Naive thymus-derived CD4-positive, alpha-beta T cell (primary cell): Measurements from ENCODE around the gene LRRC63. TPM values are rescaled to one million over a fixed set of nuclear protein-coding genes. Genes with fewer than 3 reads are reported as not detected.
A peak's percentile ranks its signal among the peaks of the same experiment; 100 is the strongest.

Source experiments
- ATAC-seq: fragments of 150-1000 bp; cut with Tn5 transposase; 2 replicates; pipeline ENCODE4 v1.10.0; 2021; ENCODE audit warnings: mild to moderate bottlenecking, moderate library complexity
- CTCF ChIA-PET: fragments of 350-600 bp; sonication (Branson Sonifier 250); formaldehyde crosslinking; loops from one replicate; lab custom pipeline; 2021; ENCODE audit warnings: antibody characterized with exemption; lab: Charles Lee
- POLR2A ChIA-PET: fragments of 350-600 bp; sonication (Branson Sonifier 250); formaldehyde crosslinking; loops from one replicate; lab custom pipeline; 2021; ENCODE audit warnings: antibody characterized with exemption, inconsistent platforms; lab: Charles Lee
- DNase-seq, 9 donors: peaks; one replicate each; pipeline versions ENCODE4 v3.0.0 to v3.0.0-alpha.2; 2020 to 2022; ENCODE audit warnings: mixed read lengths in 1 of 9
- H3K27ac ChIP-seq: one replicate; pipeline ENCODE4 v1.7.0; 2013; ENCODE audit warnings: mild to moderate bottlenecking, low read depth, low read length, moderate library complexity
- H3K27me3 ChIP-seq, 2 donors: one replicate each; pipeline ENCODE4 v1.7.0; 2013; ENCODE audit warnings: low read length in 2 of 2, mild to moderate bottlenecking in 2 of 2, moderate library complexity in 2 of 2; ENCODE audit not compliant: control insufficient read depth in 2 of 2, insufficient read depth in 2 of 2
- H3K36me3 ChIP-seq, 3 experiments: 1 replicate in 2 of 3; 2 replicates in 1 of 3; pipeline ENCODE4 v1.7.0; 2013; ENCODE audit warnings: low read length in 3 of 3, mild to moderate bottlenecking in 3 of 3, moderate library complexity in 1 of 3; ENCODE audit not compliant: insufficient read depth in 3 of 3, control insufficient read depth in 2 of 3
- H3K4me1 ChIP-seq, 2 donors: one replicate each; pipeline ENCODE4 v1.7.0; 2013; ENCODE audit warnings: low read length in 2 of 2, mild to moderate bottlenecking in 2 of 2, moderate library complexity in 1 of 2; ENCODE audit not compliant: control insufficient read depth in 2 of 2, insufficient read depth in 2 of 2
- H3K4me3 ChIP-seq: 2 replicates; pipeline ENCODE4 v1.7.0; 2013; ENCODE audit warnings: mild to moderate bottlenecking, low read length
- H3K9me3 ChIP-seq, 3 experiments: 1 replicate in 2 of 3; 2 replicates in 1 of 3; pipeline ENCODE4 v1.7.0; 2013; ENCODE audit warnings: low read length in 3 of 3; ENCODE audit not compliant: control insufficient read depth in 2 of 3
- H3K27ac Mint-ChIP-seq, 9 donors: one replicate each; pipeline ENCODE4 v1.8.0; 2020 to 2022; ENCODE audit warnings: mixed read lengths in 9 of 9, mild to moderate bottlenecking in 8 of 9, moderate library complexity in 5 of 9, inconsistent platforms in 2 of 9
- H3K27me3 Mint-ChIP-seq, 5 donors: one replicate each; pipeline ENCODE4 v1.8.0; 2021 to 2022; ENCODE audit warnings: mixed read lengths in 5 of 5, mild to moderate bottlenecking in 1 of 5
- H3K36me3 Mint-ChIP-seq, 5 donors: one replicate each; pipeline ENCODE4 v1.8.0; 2020 to 2022; ENCODE audit warnings: mixed read lengths in 5 of 5, mild to moderate bottlenecking in 3 of 5, inconsistent platforms in 1 of 5
- H3K4me1 Mint-ChIP-seq, 7 donors: one replicate each; pipeline ENCODE4 v1.8.0; 2020 to 2022; ENCODE audit warnings: mixed read lengths in 7 of 7, mild to moderate bottlenecking in 3 of 7, inconsistent platforms in 1 of 7
- H3K4me3 Mint-ChIP-seq, 10 donors: one replicate each; pipeline ENCODE4 v1.8.0; 2020 to 2022; ENCODE audit warnings: mild to moderate bottlenecking in 10 of 10, mixed read lengths in 10 of 10, moderate library complexity in 6 of 10, inconsistent platforms in 2 of 10
- H3K9me3 Mint-ChIP-seq, 11 donors: one replicate each; pipeline ENCODE4 v1.8.0; 2020 to 2022; ENCODE audit warnings: mixed read lengths in 11 of 11, mild to moderate bottlenecking in 4 of 11, inconsistent platforms in 1 of 11, moderate library complexity in 1 of 11
- intact Hi-C, 2 donors: fragments of 100-400 bp; cut with micrococcal nuclease; formaldehyde crosslinking; loops; one replicate each; pipeline ENCODE4 v1.15.1; 2023
- polyA plus RNA-seq, 2 donors: library from polyadenylated mRNA; unstranded; fragments of 300-500 nt; fragmentation: Illumina TruSeq; gene quantifications; one replicate each; pipeline ENCODE4 v1.2.3, GENCODE V29; 2021
- total RNA-seq, 6 experiments: library from RNA in 5 of 6; stranded (reverse) in 5 of 6; gene quantifications; 1 replicate in 5 of 6; 2 replicates in 1 of 6; pipeline ENCODE4 v1.2.3 and lab custom pipeline; 2021 to 2026

LRRC63 gene
- total and polyA plus RNA-seq, 7 experiments from 2014 or later = 0.19 to 0.80 (median 0.46) TPM; not detected in 1

DNA sequence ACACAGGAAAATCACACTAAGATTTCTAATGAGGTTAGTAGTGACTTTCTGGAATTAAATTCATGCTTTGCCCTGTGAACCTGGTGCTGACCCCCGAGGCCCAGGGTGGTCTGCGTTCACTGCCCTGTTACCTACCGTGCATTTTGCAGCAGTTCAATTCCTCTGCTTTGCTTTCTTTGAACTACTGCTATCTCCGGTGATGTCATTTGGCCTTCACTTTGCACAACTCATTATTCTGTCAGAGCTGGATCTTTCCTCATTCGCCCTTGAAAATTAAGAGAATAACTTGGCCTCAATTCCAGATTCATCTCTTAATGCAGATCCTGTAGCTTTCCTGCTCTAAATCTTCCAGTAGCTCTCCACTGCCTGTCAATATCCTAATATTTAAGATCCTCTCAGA lies 8.8 kb upstream of the LRRC63 start:
- no peak for DNase-seq
- ATAC-seq = no peak
- no peak overlapping the region for H3K4me3 ChIP-seq
- Mint-ChIP-seq H3K9me3 (no peaks in the 10 kb centered on the region), H3K27me3 (no peaks in the 10 kb centered on the region), H3K27ac (peak overlapping the region in 8 of 9 donors; percentile 0 to 83 (median 55)), H3K4me3 (peak overlapping the region in 3 of 10 donors; percentile 7 to 55 (median 8)), H3K4me1 (peaks cover 9 to 65% (median 48%) of the 10 kb centered on the region in 7 donors), H3K36me3 (peaks cover 0 to 13% (median 0%) of the 10 kb centered on the region in 5 donors)
- POLR2A ChIA-PET = interaction anchor here (1.0 to 2.5 kb wide), 6 partner anchors 8 to 31 kb away, joined by 3 to 20 read pairs (median 8); partner anchors contain the start of genes LCP1 and LRRC63
- intact Hi-C loops = loop anchor here (1.0 kb wide), 4 partner anchors 8 to 21 kb away; partner anchors contain the start of genes LRRC63 (in 2 of the 2) and LCP1 (in 1 of the 2)
- peaks cover 13 to 22% of the 10 kb centered on the region in 2 donors for H3K4me1 ChIP-seq
- no peaks in the 10 kb centered on the region for H3K27me3 ChIP-seq
- CTCF ChIA-PET = interaction anchor here (0.9 to 2.1 kb wide), 6 partner anchors 8 to 118 kb away, joined by 3 to 6 read pairs (median 4); no protein-coding TSS in a partner anchor
- no peak overlapping the region for H3K27ac ChIP-seq
- H3K36me3 ChIP-seq = no peaks in the 10 kb centered on the region
- H3K9me3 ChIP-seq = no peaks in the 10 kb centered on the region

DNA sequence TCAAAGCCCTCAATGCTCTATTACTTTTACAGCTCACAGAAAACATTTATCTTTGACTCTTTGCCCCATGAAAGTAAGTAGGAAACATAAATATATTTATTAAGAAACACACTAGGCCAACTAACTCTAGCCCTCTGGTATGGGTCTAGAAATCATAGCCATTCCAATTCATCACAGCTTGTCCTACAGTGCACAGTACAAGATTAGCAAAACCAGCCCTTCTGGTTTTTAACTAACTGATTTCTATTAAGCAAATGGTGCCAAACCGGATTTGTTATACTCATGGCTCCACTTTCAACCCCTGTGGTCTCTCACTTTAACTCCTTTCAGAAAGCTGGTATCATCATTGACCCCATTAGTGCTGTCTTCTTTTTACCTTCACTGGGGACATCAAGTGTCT lies 5.6 kb upstream of the LRRC63 start:
- CTCF ChIA-PET = no interaction called here

DNA sequence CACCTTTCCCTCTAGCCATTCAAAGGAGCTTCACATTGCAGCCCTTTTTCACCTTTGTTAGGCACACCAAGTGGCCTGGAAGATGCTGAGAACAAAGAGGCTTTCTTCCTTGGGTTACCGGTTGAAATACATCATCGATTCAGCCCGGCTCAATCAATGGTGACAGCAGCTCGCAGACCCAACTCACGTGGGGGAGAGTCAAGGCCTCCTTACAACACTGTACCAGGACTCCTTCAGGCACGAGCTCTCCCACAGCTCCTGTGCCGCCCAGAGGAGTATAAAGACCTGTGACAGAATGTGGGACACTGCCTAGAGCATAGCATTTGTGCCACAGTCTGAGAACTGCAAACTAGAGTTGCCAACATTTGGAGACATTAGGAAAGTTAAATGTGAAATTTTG lies 3.9 kb upstream of the LRRC63 start:
- no peaks in the 10 kb centered on the region for H3K9me3 ChIP-seq
- H3K4me1 ChIP-seq = peaks cover 5 to 11% of the 10 kb centered on the region in 2 donors
- no peak overlapping the region for H3K27ac ChIP-seq
- DNase-seq = no peak
- CTCF ChIA-PET = interaction anchor here (0.7 to 1.3 kb wide), 3 partner anchors 40 to 114 kb away, joined by 3 read pairs; no protein-coding TSS in a partner anchor
- Mint-ChIP-seq H3K27ac (peak overlapping the region in 5 of 9 donors; percentile 9 to 60 (median 20)), H3K27me3 (no peaks in the 10 kb centered on the region), H3K4me3 (no peak overlapping the region), H3K4me1 (peaks cover 13 to 60% (median 35%) of the 10 kb centered on the region in 7 donors), H3K9me3 (no peaks in the 10 kb centered on the region), H3K36me3 (peaks cover 0 to 7% (median 0%) of the 10 kb centered on the region in 5 donors)
- no peak overlapping the region for H3K4me3 ChIP-seq
- no peaks in the 10 kb centered on the region for H3K27me3 ChIP-seq
- no peaks in the 10 kb centered on the region for H3K36me3 ChIP-seq
- POLR2A ChIA-PET = interaction anchor here (0.5 to 1.9 kb wide), 3 partner anchors 9 to 204 kb away, joined by 3 to 4 read pairs (median 3); no protein-coding TSS in a partner anchor
- intact Hi-C loops = no loop called here
- ATAC-seq = no peak

More for the DNA sequence above, 5.6 kb upstream of the LRRC63 start:
- Mint-ChIP-seq H3K4me3 (no peak overlapping the region), H3K36me3 (peaks cover 0 to 9% (median 0%) of the 10 kb centered on the region in 5 donors), H3K27me3 (no peaks in the 10 kb centered on the region), H3K9me3 (no peaks in the 10 kb centered on the region), H3K27ac (peak overlapping the region in 8 of 9 donors; percentile 1 to 82 (median 50)), H3K4me1 (peaks cover 14 to 64% (median 43%) of the 10 kb centered on the region in 7 donors)
- H3K36me3 ChIP-seq = no peaks in the 10 kb centered on the region
- ATAC-seq (no peak), DNase-seq (no peak)
- no peak overlapping the region for H3K4me3 ChIP-seq
- H3K9me3 ChIP-seq = no peaks in the 10 kb centered on the region
- peaks cover 14 to 18% of the 10 kb centered on the region in 2 donors for H3K4me1 ChIP-seq
- POLR2A ChIA-PET = interaction anchor here (1.0 kb wide), 1 partner anchor 34 kb away, joined by 4 read pairs; no protein-coding TSS in a partner anchor
- no peak overlapping the region for H3K27ac ChIP-seq
- no peaks in the 10 kb centered on the region for H3K27me3 ChIP-seq
- intact Hi-C loops = no loop called here

DNA sequence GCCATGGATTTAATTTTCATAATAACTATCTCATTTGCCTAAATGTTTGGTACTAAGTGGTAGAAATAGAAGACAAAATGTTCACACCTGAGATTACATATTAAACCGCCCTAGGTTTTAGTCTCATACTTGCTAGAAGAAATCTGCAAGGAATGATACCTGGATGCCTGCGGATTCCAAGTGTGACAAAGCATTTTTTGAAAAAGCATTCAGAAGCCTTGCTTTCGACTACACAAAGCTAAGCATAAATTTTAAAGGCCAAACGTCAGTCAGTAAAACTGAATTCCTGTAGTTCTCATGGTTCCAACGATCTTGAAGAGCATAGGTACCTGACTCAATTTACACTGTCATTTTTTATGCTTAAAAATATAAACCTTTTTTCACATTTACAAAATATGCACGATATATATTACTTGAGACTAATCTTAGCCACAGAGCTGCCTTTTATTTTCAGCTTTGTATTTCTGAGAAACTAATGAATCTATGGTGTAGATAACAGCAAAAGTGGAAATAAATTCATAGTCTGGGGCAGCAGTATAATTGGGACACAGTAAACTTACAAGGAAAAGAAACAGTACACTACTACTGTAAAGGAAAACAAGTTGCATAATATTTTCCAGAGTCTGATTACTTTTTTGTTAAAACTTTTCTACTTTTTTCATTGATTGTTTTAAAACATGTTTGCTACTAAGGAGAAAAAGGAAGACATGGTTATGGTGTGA lies 1.2 kb upstream of the LRRC63 start:
- H3K9me3 ChIP-seq = no peaks in the 10 kb centered on the region
- DNase-seq = no peak
- no peaks in the 10 kb centered on the region for H3K27me3 ChIP-seq
- intact Hi-C loops = loop anchor here (1.0 to 5.0 kb wide), 11 partner anchors 8 to 1634 kb away; partner anchors contain the start of genes ZC3H13 (in 2 of the 2), COG3 (in 1 of the 2) and TSC22D1 (in 1 of the 2)
- Mint-ChIP-seq H3K4me1 (peaks cover 7 to 48% (median 29%) of the 10 kb centered on the region in 7 donors), H3K4me3 (peak overlapping the region; percentile 83 to 100 (median 93)), H3K9me3 (peaks cover 0 to 3% (median 0%) of the 10 kb centered on the region in 11 donors), H3K27me3 (no peaks in the 10 kb centered on the region), H3K36me3 (peaks cover 0 to 11% (median 0%) of the 10 kb centered on the region in 5 donors), H3K27ac (peak overlapping the region; percentile 91 to 98 (median 94))
- H3K4me1 ChIP-seq = peaks cover 5 to 8% of the 10 kb centered on the region in 2 donors
- no peaks in the 10 kb centered on the region for H3K36me3 ChIP-seq
- peak overlapping the region; percentile 88 for H3K27ac ChIP-seq
- ChIA-PET POLR2A (interaction anchor here (0.6 to 2.2 kb wide), 17 partner anchors 8 to 116 kb away, joined by 3 to 20 read pairs (median 3); partner anchors contain the start of gene LCP1), CTCF (interaction anchor here (0.8 to 1.9 kb wide), 10 partner anchors 9 to 111 kb away, joined by 3 to 7 read pairs (median 4); no protein-coding TSS in a partner anchor)
- H3K4me3 ChIP-seq = peak overlapping the region; percentile 81
- ATAC-seq = no peak

DNA sequence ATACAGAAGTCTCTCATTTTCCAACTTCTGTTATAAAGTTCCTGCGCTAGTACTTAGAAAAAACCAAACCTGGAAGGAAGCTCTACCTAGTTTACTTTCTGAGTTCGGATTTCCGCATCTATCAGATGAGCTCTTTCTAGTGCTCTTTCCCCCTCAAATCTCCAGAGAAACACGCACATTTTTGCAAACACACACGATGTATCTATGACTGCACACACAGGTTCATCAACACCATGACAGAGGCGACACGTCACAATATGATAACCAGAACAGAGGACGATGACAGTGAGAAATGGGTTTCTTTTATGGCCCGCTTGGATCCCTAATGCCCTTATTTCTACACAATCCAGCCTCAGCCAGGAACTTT lies 629 bp upstream of the LRRC63 start:
- Histone ChIP-seq H3K4me1 (peaks cover 5 to 8% of the 10 kb centered on the region in 2 donors), H3K4me3 (peak overlapping the region; percentile 81), H3K27ac (peak overlapping the region; percentile 88), H3K27me3 (no peaks in the 10 kb centered on the region), H3K9me3 (no peaks in the 10 kb centered on the region), H3K36me3 (no peaks in the 10 kb centered on the region)
- peaks cover 0 to 13% (median 0%) of the 10 kb centered on the region in 5 donors for H3K36me3 Mint-ChIP-seq
- ATAC-seq = peak; percentile 81
- intact Hi-C loops = loop anchor here (1.0 to 5.0 kb wide), 11 partner anchors 9 to 1634 kb away; partner anchors contain the start of genes ZC3H13 (in 2 of the 2), COG3 (in 1 of the 2) and TSC22D1 (in 1 of the 2)
- H3K4me3 Mint-ChIP-seq = peak overlapping the region; percentile 83 to 100 (median 93)
- peaks cover 0 to 2% (median 0%) of the 10 kb centered on the region in 5 donors for H3K27me3 Mint-ChIP-seq
- peak overlapping the region; percentile 91 to 98 (median 94) for H3K27ac Mint-ChIP-seq
- peaks cover 7 to 42% (median 26%) of the 10 kb centered on the region in 7 donors for H3K4me1 Mint-ChIP-seq
- POLR2A ChIA-PET = interaction anchor here (0.6 to 2.2 kb wide), 17 partner anchors 9 to 116 kb away, joined by 3 to 20 read pairs (median 3); partner anchors contain the start of gene LCP1
- CTCF ChIA-PET = interaction anchor here (0.8 to 1.9 kb wide), 10 partner anchors 9 to 110 kb away, joined by 3 to 7 read pairs (median 4); no protein-coding TSS in a partner anchor
- H3K9me3 Mint-ChIP-seq = peaks cover 0 to 3% (median 0%) of the 10 kb centered on the region in 11 donors
- DNase-seq = peak in 7 of 9 donors; percentile 43 to 89 (median 71)

DNA sequence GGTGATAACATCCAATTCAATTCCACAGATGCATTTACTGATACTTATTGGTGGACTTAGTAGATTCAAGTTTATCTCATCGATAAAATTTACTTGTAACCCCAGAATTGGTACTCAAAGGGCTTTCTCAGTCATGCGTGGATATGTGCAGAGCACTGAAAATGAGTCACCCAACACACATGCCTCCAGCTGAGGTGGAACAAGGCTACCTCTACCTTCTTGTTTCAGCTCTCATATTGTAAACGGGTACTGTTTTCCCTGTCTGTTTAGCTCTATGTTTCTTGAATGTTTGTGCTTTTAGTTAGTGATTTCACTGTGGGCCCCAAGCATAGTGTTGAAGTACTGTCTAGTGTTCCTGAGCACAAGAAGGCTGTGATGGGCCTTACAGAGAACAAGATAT lies 1.5 kb downstream of the LRRC63 start:
- Mint-ChIP-seq H3K36me3 (peaks cover 0 to 24% (median 0%) of the 10 kb centered on the region in 5 donors), H3K27me3 (peaks cover 0 to 19% (median 0%) of the 10 kb centered on the region in 5 donors), H3K4me1 (peaks cover 7 to 29% (median 23%) of the 10 kb centered on the region in 7 donors), H3K27ac (peak overlapping the region in 5 of 9 donors; percentile 10 to 92 (median 16)), H3K9me3 (peaks cover 0 to 11% (median 0%) of the 10 kb centered on the region in 11 donors), H3K4me3 (peak overlapping the region in 1 of 10 donors; percentile 16)
- CTCF ChIA-PET = interaction anchor here (0.6 to 0.7 kb wide), 2 partner anchors 31 to 50 kb away, joined by 3 read pairs; partner anchors contain the start of gene LCP1
- no peak for DNase-seq
- no peak for ATAC-seq
- intact Hi-C loops = loop anchor here in 1 of 2 donors (5.0 kb wide), 3 partner anchors 41 to 109 kb away; no protein-coding TSS in a partner anchor
- no peaks in the 10 kb centered on the region for H3K36me3 ChIP-seq
- POLR2A ChIA-PET = interaction anchor here (0.9 kb wide), 1 partner anchor 37 kb away, joined by 3 read pairs; no protein-coding TSS in a partner anchor
- no peak overlapping the region for H3K27ac ChIP-seq
- H3K4me1 ChIP-seq = peaks cover 5 to 8% of the 10 kb centered on the region in 2 donors
- no peaks in the 10 kb centered on the region for H3K9me3 ChIP-seq
- H3K4me3 ChIP-seq = no peak overlapping the region
- H3K27me3 ChIP-seq = no peaks in the 10 kb centered on the region
